C4-2B (cell line): Measurements from ENCODE around the gene FURIN.

Experiments used
- ZFX ChIP-seq: fragments of 450-650 bp; IDR thresholded peaks from 2 replicates; pipeline ENCODE4 v1.6.1; 2017
- TF ChIP-seq, protein P1 (sequence below): fragments of 450-650 bp; conservative IDR thresholded peaks from 2 replicates; pipeline ENCODE4 v1.5.1; 2017; ENCODE audit warnings: mild to moderate bottlenecking

DNA sequence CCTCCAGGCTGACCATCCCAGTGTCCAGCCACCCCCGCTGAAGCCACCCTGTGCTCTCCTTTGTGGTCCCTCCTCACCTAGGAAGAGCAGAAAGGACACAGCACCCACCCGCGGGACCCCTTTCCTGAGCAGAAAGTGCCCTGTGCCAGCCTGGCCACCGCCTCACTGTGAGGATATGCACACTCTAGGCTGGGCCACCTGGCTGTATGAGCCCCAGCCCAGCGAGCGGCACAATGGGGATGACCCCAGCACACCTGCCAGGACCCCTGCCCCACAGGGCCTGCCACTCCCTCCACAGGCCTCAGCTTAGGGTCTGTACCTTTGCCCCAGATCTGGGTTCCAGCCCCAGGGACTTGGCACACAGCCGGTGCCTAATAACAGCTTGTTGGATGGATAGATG, 47.9 kb upstream of the FURIN start:
- TF ChIP-seq, protein P1, sequence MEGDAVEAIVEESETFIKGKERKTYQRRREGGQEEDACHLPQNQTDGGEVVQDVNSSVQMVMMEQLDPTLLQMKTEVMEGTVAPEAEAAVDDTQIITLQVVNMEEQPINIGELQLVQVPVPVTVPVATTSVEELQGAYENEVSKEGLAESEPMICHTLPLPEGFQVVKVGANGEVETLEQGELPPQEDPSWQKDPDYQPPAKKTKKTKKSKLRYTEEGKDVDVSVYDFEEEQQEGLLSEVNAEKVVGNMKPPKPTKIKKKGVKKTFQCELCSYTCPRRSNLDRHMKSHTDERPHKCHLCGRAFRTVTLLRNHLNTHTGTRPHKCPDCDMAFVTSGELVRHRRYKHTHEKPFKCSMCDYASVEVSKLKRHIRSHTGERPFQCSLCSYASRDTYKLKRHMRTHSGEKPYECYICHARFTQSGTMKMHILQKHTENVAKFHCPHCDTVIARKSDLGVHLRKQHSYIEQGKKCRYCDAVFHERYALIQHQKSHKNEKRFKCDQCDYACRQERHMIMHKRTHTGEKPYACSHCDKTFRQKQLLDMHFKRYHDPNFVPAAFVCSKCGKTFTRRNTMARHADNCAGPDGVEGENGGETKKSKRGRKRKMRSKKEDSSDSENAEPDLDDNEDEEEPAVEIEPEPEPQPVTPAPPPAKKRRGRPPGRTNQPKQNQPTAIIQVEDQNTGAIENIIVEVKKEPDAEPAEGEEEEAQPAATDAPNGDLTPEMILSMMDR: no peak
- no peak for TF ChIP-seq ZFX
